ENCODE results near the gene ZNF488. TPM values are rescaled to one million over a fixed set of nuclear protein-coding genes. Genes with fewer than 3 reads are reported as not detected.

ZNF488 gene
- total RNA-seq, 4 donors from 2014 or later, result 1.0 to 3.9 (median 2.3) TPM

DNA sequence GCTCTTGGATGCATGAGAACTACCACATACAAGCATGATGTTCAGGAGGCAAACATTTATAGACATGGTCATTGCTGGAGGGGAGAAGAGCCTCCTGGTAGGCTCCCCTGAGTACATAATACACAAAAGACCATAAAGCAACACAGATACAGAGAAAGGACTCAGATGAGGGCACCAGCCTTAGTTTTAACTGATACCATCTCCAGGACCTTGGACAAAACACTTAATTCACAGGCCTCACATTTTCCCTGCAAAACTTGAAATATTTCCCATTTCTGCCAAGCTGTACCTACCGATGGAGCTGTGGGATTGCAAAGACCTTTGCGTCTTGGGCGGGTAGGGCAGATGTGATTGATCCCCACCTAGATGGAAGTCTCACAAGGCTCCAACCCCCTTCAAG, 16.7 kb upstream of the ZNF488 start:
- Histone ChIP-seq H3K9me3 (no peaks in the 10 kb centered on the region), H3K27me3 (no peaks in the 10 kb centered on the region), H3K4me3 (no peak overlapping the region), H3K4me1 (peaks cover 50% of the 10 kb centered on the region), H3K27ac (no peak overlapping the region), H3K36me3 (no peaks in the 10 kb centered on the region)
- 97% methylated on average over 3 of the region's 3 CpGs for WGBS
- TF ChIP-seq POLR2A (IDR thresholded peaks at IDR 0.05) (no peak), POLR2AphosphoS5 (IDR thresholded peaks at IDR 0.05) (no peak), EP300 (IDR thresholded peaks at IDR 0.05) (no peak)
- TF ChIP-seq, protein P1, sequence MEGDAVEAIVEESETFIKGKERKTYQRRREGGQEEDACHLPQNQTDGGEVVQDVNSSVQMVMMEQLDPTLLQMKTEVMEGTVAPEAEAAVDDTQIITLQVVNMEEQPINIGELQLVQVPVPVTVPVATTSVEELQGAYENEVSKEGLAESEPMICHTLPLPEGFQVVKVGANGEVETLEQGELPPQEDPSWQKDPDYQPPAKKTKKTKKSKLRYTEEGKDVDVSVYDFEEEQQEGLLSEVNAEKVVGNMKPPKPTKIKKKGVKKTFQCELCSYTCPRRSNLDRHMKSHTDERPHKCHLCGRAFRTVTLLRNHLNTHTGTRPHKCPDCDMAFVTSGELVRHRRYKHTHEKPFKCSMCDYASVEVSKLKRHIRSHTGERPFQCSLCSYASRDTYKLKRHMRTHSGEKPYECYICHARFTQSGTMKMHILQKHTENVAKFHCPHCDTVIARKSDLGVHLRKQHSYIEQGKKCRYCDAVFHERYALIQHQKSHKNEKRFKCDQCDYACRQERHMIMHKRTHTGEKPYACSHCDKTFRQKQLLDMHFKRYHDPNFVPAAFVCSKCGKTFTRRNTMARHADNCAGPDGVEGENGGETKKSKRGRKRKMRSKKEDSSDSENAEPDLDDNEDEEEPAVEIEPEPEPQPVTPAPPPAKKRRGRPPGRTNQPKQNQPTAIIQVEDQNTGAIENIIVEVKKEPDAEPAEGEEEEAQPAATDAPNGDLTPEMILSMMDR (IDR thresholded peaks at IDR 0.05), result no peak
- DNase-seq (ENCODE audit: low spot score in 2 of 2), result no peak

DNA sequence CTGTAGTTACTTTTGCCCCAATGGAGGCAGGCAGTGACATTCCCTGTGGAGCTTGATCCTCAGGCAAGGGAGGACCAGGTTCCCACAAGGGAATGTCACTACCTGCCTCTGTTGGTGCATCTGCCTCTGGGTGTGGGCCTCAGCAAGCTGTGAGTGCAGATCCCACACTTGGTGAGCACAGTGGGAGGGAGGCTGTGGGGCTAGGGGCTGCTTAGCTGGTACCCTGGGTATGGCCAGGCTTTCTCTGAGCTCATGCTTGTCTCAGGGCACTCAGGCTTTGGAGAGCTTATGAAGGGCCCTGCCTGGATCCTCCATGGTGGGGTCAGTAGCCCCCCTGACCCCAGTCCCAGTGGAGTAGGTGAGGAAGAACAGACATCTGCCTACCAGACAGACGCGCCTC, 16.2 kb upstream of the ZNF488 start:
- Histone ChIP-seq H3K27ac (no peak overlapping the region), H3K36me3 (no peaks in the 10 kb centered on the region), H3K9me3 (no peaks in the 10 kb centered on the region), H3K4me1 (peaks cover 45% of the 10 kb centered on the region), H3K27me3 (no peaks in the 10 kb centered on the region), H3K4me3 (no peak overlapping the region)
- no peak for DNase-seq (ENCODE audit: low spot score in 2 of 2)
- WGBS, result 87% methylated on average over 2 of the region's 2 CpGs
- TF ChIP-seq POLR2AphosphoS5 (IDR thresholded peaks at IDR 0.05) (no peak), POLR2A (IDR thresholded peaks at IDR 0.05) (no peak), EP300 (IDR thresholded peaks at IDR 0.05) (no peak)
- TF ChIP-seq, protein P1 (IDR thresholded peaks at IDR 0.05), result no peak

DNA sequence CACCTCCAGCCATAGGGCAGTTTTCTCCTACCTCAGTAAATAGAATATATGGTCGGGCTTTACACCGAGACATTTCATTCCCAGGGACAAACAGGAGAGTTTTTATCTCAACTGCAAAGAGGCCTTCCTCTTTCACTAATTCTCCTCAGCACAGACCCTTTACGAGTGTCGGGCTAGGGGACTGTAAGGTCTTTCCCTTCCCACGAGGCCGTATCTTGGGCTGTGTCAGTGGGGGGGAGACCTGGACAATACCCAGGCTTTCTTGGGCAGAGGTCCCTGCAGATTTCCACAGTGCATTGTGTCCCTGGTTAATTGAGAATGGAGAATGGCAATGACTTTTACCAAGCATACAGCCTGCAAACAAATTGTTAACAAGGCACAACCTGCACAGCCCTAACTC, 13.2 kb upstream of the ZNF488 start:
- Histone ChIP-seq H3K36me3 (no peaks in the 10 kb centered on the region), H3K4me1 (peaks cover 15% of the 10 kb centered on the region), H3K9me3 (no peaks in the 10 kb centered on the region), H3K27me3 (no peaks in the 10 kb centered on the region), H3K4me3 (no peak overlapping the region), H3K27ac (no peak overlapping the region)
- 83% methylated on average over 6 of the region's 6 CpGs for WGBS
- no peak for DNase-seq (ENCODE audit: low spot score in 2 of 2)
- TF ChIP-seq POLR2AphosphoS5 (IDR thresholded peaks at IDR 0.05), result no peak
- TF ChIP-seq, protein P1 (IDR thresholded peaks at IDR 0.05), result no peak
- TF ChIP-seq POLR2A (IDR thresholded peaks at IDR 0.05), result no peak
- TF ChIP-seq EP300 (IDR thresholded peaks at IDR 0.05), result no peak

DNA sequence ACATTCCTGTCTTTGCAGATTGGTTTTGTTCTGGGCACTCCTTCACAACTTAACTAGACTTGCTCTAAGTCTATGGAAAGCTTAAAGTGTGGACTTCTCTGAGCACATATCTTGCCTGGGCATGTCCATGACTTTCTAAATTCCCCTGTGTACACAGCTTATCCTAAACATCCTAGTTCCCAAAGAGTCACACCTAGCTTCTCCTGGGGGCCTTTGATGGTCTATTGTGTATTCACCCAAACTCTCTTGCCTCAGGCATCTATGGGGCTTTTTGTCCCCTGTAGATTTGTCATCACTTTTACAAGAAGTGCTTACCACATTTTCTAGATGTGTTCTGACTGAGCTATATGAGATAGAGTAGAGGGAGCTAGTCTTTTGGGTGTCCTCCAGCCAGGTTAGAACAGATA, 12.2 kb upstream of the ZNF488 start:
- Histone ChIP-seq H3K36me3 (no peaks in the 10 kb centered on the region), H3K4me3 (no peak overlapping the region), H3K4me1 (peaks cover 11% of the 10 kb centered on the region), H3K27ac (peak overlapping the region; percentile 48), H3K27me3 (no peaks in the 10 kb centered on the region), H3K9me3 (no peaks in the 10 kb centered on the region)
- no peak for DNase-seq (ENCODE audit: low spot score in 2 of 2)
- TF ChIP-seq EP300 (IDR thresholded peaks at IDR 0.05), result no peak
- TF ChIP-seq, protein P1 (IDR thresholded peaks at IDR 0.05), result no peak
- TF ChIP-seq POLR2AphosphoS5 (IDR thresholded peaks at IDR 0.05), result no peak
- no peak for TF ChIP-seq POLR2A (IDR thresholded peaks at IDR 0.05)

DNA sequence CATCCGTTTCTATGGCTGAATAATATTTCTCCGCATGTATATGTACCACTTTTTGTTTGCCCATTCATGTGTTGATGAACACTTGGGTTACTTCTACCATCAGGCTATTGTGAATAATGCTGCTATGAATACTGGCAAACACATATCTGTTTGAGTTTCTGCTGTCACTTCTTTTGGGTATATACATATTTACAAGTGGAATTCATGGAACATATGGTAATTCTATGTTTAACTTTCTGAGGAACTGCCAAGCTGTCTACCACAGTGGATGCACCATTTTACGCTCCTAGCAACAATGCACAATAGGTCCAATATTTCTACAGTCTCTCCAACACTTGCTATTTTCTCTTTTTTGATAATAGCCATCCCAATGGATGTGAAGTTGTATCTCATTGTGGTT, 5.5 kb upstream of the ZNF488 start:
- H3K36me3 ChIP-seq, result no peaks in the 10 kb centered on the region
- DNase-seq (ENCODE audit: low spot score in 2 of 2), result no peak
- 89% methylated on average over 3 of the region's 3 CpGs for WGBS
- H3K9me3 ChIP-seq, result no peaks in the 10 kb centered on the region
- no peaks in the 10 kb centered on the region for H3K4me1 ChIP-seq
- no peak overlapping the region for H3K4me3 ChIP-seq
- TF ChIP-seq, protein P1 (IDR thresholded peaks at IDR 0.05), result no peak
- TF ChIP-seq EP300 (IDR thresholded peaks at IDR 0.05) (no peak), POLR2A (IDR thresholded peaks at IDR 0.05) (no peak), POLR2AphosphoS5 (IDR thresholded peaks at IDR 0.05) (no peak)
- H3K27me3 ChIP-seq, result no peaks in the 10 kb centered on the region
- H3K27ac ChIP-seq, result no peak overlapping the region

Data from suprapubic skin (tissue), 4 donors.